Neural progenitor cell (in vitro differentiated cells): ENCODE data around the gene NDUFB3. TPM values are rescaled to one million over a fixed set of nuclear protein-coding genes. Genes with fewer than 3 reads are reported as not detected.

Source experiments
- DNase-seq: peaks from one replicate; pipeline ENCODE4 v3.0.0-alpha.2; 2016; ENCODE audit warnings: low spot score
- H2AFZ ChIP-seq: fragments of 200-600 bp; sonication (generic); replicated peaks from 2 replicates; pipeline ENCODE4 v1.6.1; 2016; ENCODE audit warnings: antibody characterized with exemption
- H3F3A ChIP-seq: fragments of 200-600 bp; sonication (generic); 2 replicates; pipeline ENCODE4 v1.6.1; 2016; ENCODE audit warnings: antibody characterized with exemption, low read depth
- H3K27ac ChIP-seq: fragments of 200-600 bp; sonication (generic); 2 replicates; pipeline ENCODE4 v1.5.1; 2016; ENCODE audit warnings: mild to moderate bottlenecking
- H3K27me3 ChIP-seq: fragments of 200-600 bp; sonication (generic); 2 replicates; pipeline ENCODE4 v1.6.1; 2016; ENCODE audit warnings: mild to moderate bottlenecking, moderate library complexity
- H3K36me3 ChIP-seq: fragments of 200-600 bp; sonication (generic); 2 replicates; pipeline ENCODE4 v1.5.1; 2016
- H3K4me1 ChIP-seq: fragments of 200-600 bp; sonication (generic); 2 replicates; pipeline ENCODE4 v1.6.1; 2016; ENCODE audit warnings: mixed run types
- H3K4me2 ChIP-seq: fragments of 200-600 bp; sonication (generic); 2 replicates; pipeline ENCODE4 v1.6.1; 2016
- H3K4me3 ChIP-seq: fragments of 200-600 bp; sonication (generic); 2 replicates; pipeline ENCODE4 v1.5.1; 2016
- H3K79me2 ChIP-seq: fragments of 200-600 bp; sonication (generic); 2 replicates; pipeline ENCODE4 v1.6.1; 2016; ENCODE audit warnings: low read depth
- H3K9ac ChIP-seq: fragments of 200-600 bp; sonication (generic); 2 replicates; pipeline ENCODE4 v1.6.1; 2016
- H3K9me3 ChIP-seq: fragments of 200-600 bp; sonication (generic); 2 replicates; pipeline ENCODE4 v1.5.1; 2016; ENCODE audit warnings: low read depth
- H4K20me1 ChIP-seq: fragments of 200-600 bp; sonication (generic); 2 replicates; pipeline ENCODE4 v1.6.1; 2016; ENCODE audit warnings: low read depth
- H3K27ac Mint-ChIP-seq: 3 replicates; pipeline ENCODE4 v1.8.0; 2021; ENCODE audit warnings: mixed read lengths
- H3K27me3 Mint-ChIP-seq: 2 replicates; pipeline ENCODE4 v1.8.0; 2022; ENCODE audit warnings: low read depth, mild to moderate bottlenecking, inconsistent platforms, moderate library complexity, mixed read lengths; ENCODE audit not compliant: insufficient read depth
- H3K36me3 Mint-ChIP-seq: 3 replicates; pipeline ENCODE4 v1.8.0; 2021; ENCODE audit warnings: mixed read lengths
- H3K4me1 Mint-ChIP-seq: 3 replicates; pipeline ENCODE4 v1.8.0; 2021; ENCODE audit warnings: mixed read lengths
- H3K4me3 Mint-ChIP-seq: 3 replicates; pipeline ENCODE4 v1.8.0; 2021; ENCODE audit warnings: mild to moderate bottlenecking, moderate library complexity, mixed read lengths
- H3K9me3 Mint-ChIP-seq: 3 replicates; pipeline ENCODE4 v1.8.0; 2020; ENCODE audit warnings: mixed read lengths
- EZH2 ChIP-seq: fragments of 200-600 bp; sonication (generic); IDR thresholded peaks from 2 replicates; pipeline ENCODE4 v1.6.1; 2017; ENCODE audit warnings: antibody characterized with exemption, mild to moderate bottlenecking, moderate library complexity
- EZH2phosphoT487 ChIP-seq: fragments of 200-600 bp; sonication (generic); IDR thresholded peaks from 2 replicates; pipeline ENCODE4 v1.6.1; 2017; ENCODE audit warnings: antibody characterized with exemption
- total RNA-seq: library from RNA; depleted of rRNA; stranded (reverse); fragments of >200 nt; gene quantifications from 2 replicates; pipeline ENCODE4 v1.2.3, GENCODE V29; 2015; ENCODE audit warnings: low replicate concordance
- TF ChIP-seq, protein P1 (sequence below): fragments of 200-600 bp; sonication (generic); IDR thresholded peaks from 2 replicates; pipeline ENCODE4 v1.5.1; 2017; ENCODE audit warnings: antibody characterized with exemption, mild to moderate bottlenecking

NDUFB3 gene
- total RNA-seq, 1 donor from 2014 or later: 125 TPM

- no peaks in the 10 kb centered on the region for H3F3A ChIP-seq
- H3K9ac ChIP-seq: no peak overlapping the region
- no peak overlapping the region for H3K4me3 ChIP-seq
- H2AFZ ChIP-seq: no peak overlapping the region
- TF ChIP-seq, protein P1, sequence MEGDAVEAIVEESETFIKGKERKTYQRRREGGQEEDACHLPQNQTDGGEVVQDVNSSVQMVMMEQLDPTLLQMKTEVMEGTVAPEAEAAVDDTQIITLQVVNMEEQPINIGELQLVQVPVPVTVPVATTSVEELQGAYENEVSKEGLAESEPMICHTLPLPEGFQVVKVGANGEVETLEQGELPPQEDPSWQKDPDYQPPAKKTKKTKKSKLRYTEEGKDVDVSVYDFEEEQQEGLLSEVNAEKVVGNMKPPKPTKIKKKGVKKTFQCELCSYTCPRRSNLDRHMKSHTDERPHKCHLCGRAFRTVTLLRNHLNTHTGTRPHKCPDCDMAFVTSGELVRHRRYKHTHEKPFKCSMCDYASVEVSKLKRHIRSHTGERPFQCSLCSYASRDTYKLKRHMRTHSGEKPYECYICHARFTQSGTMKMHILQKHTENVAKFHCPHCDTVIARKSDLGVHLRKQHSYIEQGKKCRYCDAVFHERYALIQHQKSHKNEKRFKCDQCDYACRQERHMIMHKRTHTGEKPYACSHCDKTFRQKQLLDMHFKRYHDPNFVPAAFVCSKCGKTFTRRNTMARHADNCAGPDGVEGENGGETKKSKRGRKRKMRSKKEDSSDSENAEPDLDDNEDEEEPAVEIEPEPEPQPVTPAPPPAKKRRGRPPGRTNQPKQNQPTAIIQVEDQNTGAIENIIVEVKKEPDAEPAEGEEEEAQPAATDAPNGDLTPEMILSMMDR: no peak
- TF ChIP-seq EZH2phosphoT487 (no peak), EZH2 (no peak)
- no peak overlapping the region for H3K27ac ChIP-seq
- H3K36me3 ChIP-seq: no peaks in the 10 kb centered on the region
- Mint-ChIP-seq H3K4me1 (peaks cover 14% of the 10 kb centered on the region), H3K27me3 (peaks cover 4% of the 10 kb centered on the region), H3K36me3 (no peaks in the 10 kb centered on the region), H3K4me3 (no peak overlapping the region), H3K27ac (no peak overlapping the region), H3K9me3 (no peaks in the 10 kb centered on the region)
- no peak overlapping the region for H3K4me2 ChIP-seq
- no peaks in the 10 kb centered on the region for H3K9me3 ChIP-seq
- no peaks in the 10 kb centered on the region for H3K79me2 ChIP-seq
- H3K27me3 ChIP-seq: no peaks in the 10 kb centered on the region
- no peaks in the 10 kb centered on the region for H4K20me1 ChIP-seq
- DNase-seq: no peak
- H3K4me1 ChIP-seq: peaks cover 11% of the 10 kb centered on the region
These were observed 54.7 kb downstream of the NDUFB3 start for GRCh38 chr2:201126308-201127151.

GRCh38 chr2:201127152-201127511, 55.3 kb downstream of the NDUFB3 start:
- no peak overlapping the region for H3K9ac ChIP-seq
- H3K4me2 ChIP-seq: no peak overlapping the region
- no peaks in the 10 kb centered on the region for H3F3A ChIP-seq
- no peaks in the 10 kb centered on the region for H3K9me3 ChIP-seq
- H3K27ac ChIP-seq: no peak overlapping the region
- Mint-ChIP-seq H3K4me1 (peaks cover 14% of the 10 kb centered on the region), H3K36me3 (no peaks in the 10 kb centered on the region), H3K4me3 (no peak overlapping the region), H3K9me3 (no peaks in the 10 kb centered on the region), H3K27me3 (peaks cover 4% of the 10 kb centered on the region), H3K27ac (no peak overlapping the region)
- no peak for DNase-seq
- H3K27me3 ChIP-seq: no peaks in the 10 kb centered on the region
- TF ChIP-seq EZH2: no peak
- no peak for TF ChIP-seq EZH2phosphoT487
- TF ChIP-seq, protein P1: no peak
- no peaks in the 10 kb centered on the region for H3K79me2 ChIP-seq
- no peak overlapping the region for H2AFZ ChIP-seq
- H3K36me3 ChIP-seq: no peaks in the 10 kb centered on the region
- peaks cover 11% of the 10 kb centered on the region for H3K4me1 ChIP-seq
- H3K4me3 ChIP-seq: no peak overlapping the region
- H4K20me1 ChIP-seq: no peaks in the 10 kb centered on the region

DNA sequence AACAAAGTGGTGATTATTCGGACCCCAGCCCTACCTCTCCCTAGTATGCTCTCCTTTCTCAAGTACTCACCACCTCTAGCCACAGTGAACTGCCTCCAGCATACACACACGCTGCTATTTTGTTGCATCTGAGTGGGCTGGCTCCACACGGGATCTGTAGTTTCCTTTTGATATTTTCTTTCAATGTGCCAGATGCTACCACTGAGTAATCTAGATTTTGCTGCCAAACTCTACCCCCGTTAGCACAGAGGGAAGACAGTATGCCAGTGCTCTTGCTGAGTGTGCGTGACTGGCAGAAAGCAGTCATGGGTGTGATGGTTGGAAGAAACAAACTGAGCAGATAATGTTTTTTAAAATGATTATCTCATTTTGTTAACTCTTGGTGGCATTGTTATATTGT, 55.8 kb downstream of the NDUFB3 start:
- H3K4me3 ChIP-seq: no peak overlapping the region
- no peak overlapping the region for H2AFZ ChIP-seq
- Mint-ChIP-seq H3K9me3 (no peaks in the 10 kb centered on the region), H3K4me3 (no peak overlapping the region), H3K27me3 (peaks cover 4% of the 10 kb centered on the region), H3K27ac (no peak overlapping the region), H3K4me1 (peaks cover 14% of the 10 kb centered on the region), H3K36me3 (no peaks in the 10 kb centered on the region)
- no peak for DNase-seq
- H3K9ac ChIP-seq: no peak overlapping the region
- H3K4me2 ChIP-seq: no peak overlapping the region
- no peaks in the 10 kb centered on the region for H3K36me3 ChIP-seq
- H3F3A ChIP-seq: no peaks in the 10 kb centered on the region
- H3K4me1 ChIP-seq: peaks cover 11% of the 10 kb centered on the region
- TF ChIP-seq, protein P1: no peak
- TF ChIP-seq EZH2phosphoT487 (no peak), EZH2 (no peak)
- H3K27ac ChIP-seq: no peak overlapping the region
- no peaks in the 10 kb centered on the region for H4K20me1 ChIP-seq
- H3K27me3 ChIP-seq: no peaks in the 10 kb centered on the region
- no peaks in the 10 kb centered on the region for H3K9me3 ChIP-seq
- no peaks in the 10 kb centered on the region for H3K79me2 ChIP-seq
